Endometrium (tissue), 2 donors: ENCODE results near the gene TIPRL.
"Not testable (repeated sequence)": the region's sequence is repeated elsewhere in the genome, so short reads cannot be mapped to it uniquely, and the experiment has no call there.

Experiments used
- FAIRE-seq: peaks from 2 replicates; lab custom pipeline; 2012; peaks lifted over from hg19 to GRCh38; lab: Jason Lieb, UNC
- donor health status: control.
- donor health status: control.

The TIPRL gene

DNA sequence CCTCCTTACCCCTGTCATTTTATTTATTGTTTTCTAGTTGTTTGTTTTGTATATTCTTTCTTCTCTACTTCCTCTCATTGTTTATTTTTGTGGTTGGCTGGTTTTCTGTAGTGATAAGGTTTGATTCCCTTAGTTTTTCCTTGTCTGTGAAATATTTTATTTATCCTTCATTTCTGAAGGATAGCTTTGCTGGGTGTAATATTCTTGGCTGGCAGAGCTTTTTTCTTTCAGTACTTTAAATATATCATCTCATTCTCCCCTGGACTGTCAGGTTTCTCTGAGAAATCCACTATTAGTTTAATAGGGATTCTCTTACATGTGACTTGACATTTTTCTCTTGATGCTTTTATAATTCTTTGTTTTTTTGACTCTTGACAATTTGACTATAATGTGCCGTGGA is 18.8 kb upstream of the TIPRL start:
- no peak for FAIRE-seq

DNA sequence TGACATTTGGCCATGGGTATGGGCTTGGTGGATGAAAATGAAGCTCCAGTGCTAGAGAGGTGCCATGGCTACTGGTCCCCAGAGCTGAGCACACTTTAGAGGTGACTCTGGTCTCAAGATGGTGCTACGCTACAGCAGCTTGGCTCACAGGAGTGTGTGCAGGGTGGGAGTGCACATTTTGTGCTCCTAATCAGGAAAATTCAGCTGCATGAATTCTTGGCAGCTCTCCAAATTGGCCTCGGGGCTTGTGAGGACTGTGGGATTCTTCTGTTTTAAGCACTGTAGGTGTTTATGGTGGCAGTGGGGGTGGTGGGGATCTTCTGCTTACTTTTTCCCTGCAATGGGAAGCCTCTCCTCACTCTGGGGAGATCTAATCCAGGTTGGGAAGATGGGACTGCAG is 17.3 kb upstream of the TIPRL start:
- no peak for FAIRE-seq

DNA sequence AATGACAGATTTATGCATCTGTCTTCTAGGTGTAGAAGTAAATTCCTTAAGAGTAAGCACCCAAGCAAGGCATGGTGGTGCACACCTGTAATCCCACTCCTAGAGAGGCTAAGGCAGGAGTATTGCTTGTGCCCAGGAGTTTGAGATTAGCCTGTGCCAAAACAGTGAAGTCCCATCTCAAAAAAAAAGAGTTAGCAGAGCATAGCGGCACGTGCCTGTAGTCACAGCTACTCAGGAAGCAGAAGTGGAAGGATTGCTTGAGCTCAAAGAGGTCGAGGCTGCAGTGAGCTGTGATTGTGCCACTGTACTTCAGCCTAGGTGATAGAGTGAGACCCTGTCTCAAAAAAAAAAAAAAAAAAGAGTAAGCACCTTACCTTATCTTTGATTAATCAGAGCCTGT is 15.1 kb upstream of the TIPRL start:
- FAIRE-seq: no peak

DNA sequence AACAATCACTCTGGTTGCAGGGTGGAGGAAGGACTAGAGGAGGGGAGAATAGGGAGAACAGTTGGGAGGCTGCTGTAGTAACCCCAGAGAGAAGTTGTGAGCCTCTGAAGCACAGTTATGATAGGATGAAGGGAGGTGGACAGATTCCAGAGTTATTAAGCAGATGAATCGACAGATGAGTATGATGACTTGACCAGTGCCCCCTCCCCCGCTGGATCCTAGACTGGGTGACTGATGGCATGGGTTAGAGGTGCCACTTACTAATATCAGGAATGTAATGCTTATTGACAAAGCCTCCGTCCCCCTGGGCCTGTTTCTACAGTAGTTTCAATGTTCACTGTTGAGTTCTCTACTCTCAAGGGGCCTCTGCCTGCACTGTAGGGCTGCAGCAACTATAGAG is 14.0 kb upstream of the TIPRL start:
- no peak for FAIRE-seq

DNA sequence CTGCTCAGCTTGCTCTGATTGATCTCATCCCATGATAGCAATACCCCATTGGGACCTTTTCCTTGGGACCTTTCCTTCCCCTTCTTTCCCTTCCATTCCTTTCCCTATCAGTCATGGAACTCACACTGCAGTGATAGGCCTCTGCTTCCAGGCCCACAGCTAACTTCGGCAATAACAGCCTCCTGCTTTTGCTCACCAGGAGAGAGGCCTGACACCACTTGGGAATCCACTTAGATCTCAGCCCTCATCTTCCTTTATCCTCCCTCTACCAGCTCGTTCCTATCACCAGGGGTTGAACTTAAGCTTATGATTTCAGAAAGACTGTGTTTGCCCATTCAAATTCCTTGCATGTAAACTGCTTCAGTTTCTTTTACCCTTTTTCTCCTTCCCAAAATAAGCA is 11.0 kb upstream of the TIPRL start:
- no peak for FAIRE-seq

DNA sequence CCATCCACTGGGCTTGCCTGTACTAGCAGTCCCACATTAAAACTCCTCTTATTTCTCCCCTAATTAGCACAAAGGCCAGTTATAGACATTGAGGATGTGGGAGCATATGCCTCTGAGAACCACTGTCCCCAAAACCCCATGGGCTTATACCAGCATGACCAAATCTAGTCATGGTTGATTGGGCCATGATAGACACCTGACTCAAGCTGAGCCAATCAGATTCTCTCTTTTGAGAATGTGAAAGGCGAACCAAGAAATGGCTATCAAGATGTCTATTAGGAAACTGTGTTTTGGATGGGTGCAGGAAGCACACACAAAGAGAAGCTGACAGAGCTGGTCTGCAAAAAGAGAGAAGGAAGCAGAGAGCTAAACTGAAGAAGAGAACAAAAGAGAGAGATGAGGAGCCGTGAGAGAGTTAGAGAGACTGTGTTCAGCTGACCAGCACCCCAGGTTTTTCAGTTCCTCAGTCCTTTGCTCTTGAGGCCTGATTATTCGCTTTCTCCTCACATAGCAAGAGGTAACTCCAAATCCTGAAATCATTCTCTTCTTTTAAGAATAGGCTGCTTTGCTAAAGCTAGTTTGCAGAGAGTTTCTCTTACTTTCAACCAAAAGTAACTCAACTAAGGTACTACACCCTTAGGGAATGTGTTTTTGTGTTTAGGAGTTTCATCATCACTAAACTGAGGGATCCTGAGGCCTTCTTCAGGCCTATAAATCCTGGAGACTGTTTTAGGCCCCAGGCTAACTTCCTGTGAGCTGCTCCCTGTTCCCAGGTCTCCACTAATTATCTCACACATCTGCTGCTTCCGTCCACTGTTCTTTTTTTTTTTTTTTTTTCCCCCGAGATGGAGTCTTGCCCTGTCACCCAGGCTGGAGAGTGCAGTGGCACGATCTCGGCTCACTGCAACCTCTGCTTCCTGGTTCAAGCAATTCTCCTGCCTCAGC is 7.9 kb upstream of the TIPRL start:
- FAIRE-seq: no peak

DNA sequence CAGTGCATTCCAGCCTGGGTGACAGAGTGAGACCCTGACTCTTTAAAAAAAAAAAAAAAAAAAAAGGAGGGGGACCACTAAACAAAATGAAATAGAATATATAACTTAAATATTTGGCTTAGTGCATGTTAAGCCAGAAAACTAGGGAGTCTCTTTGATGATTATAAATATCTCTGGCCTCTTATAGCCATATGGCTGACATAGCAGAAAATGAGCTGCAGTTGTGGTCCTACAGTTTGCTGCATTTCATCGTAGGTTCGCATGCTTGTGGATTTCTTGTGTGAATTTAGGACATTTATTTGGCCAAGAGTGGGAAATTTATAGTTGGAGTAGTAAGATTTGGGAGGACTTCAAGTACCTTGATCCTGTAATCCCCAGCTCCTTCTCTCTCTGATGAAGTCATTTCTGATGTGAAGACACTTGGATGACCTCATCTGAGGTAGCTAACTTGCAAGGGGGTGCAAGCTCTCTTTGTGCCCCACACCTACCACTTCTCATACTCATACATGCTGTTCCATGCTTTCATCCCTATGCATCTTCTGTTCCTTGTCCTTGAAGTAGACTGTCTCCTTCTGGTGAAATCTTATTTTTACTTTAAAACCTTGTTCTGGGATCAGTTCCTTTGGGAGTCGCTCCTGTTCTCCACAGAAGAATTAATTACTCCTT is 6.4 kb upstream of the TIPRL start:
- no peak for FAIRE-seq

DNA sequence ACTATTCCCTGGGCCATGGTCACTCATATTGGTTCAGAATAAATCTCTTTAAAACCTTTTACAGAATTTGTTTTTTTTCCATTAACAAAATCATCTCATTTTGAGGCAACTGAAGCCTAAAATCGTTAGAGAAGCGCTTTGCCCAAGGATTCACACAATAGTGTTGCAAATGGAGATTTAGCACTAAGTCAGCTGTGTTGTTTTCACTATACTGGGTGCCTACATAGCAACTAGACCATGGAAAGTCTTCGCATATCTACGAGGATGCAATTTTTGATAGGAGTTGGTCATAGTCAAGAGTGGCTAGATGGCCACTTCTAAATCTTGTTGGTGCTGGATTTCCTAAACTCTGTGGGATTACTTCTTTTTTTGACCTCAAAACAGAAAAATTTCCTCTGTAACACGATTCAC is 530 bp upstream of the TIPRL start:
- no peak for FAIRE-seq

DNA sequence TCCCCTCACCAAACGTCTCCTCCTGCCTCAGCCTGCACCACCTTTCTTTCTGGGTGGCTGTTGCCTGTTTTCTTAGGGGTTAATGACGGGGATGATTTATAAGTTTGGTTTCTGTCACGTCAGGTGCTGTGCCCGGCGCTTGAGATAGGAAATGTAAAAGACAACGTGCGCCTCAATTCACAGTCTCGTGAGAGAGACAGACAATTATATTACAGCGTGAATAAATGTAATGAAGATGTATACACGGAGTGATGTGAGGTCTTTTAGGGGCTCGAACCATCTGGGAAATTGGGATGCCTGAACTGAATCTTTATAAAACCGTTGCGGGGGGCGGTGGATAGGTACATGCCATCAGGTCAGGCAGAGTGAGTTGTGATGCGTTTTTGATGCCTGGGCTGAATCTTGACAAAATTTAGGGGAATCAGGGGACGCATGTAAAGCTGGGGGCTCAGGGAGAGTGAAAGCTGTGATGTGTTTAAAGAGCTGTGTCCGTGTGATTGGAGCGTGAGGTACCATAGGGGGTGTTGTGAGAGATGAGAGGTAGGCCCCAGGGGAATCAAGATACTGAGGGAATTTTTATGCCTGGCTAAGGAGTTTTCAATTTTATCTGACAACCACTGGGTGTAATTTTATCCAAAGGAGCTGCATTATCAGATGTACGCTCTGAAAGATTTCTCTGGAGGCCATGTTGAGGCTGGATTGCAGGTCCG is 831 bp downstream of the TIPRL start:
- FAIRE-seq: no peak

DNA sequence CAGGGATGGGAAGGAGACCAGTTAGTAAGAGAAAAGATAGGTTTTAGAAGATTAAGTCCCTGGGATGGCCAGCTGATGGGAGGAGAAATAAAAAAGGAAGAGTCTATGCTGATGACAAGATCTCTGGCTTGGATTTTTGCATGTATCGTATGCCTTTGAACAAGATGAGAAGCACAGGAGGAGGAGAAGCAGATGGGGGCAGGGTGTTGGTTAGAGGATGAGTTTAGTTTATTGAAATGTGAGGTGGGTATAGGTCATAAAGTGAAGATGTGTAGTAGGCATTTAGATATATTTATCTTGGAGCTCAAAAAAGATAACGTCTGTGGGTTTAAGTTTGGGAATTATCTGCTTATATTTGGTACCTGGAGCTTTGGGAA is 1.4 kb downstream of the TIPRL start:
- FAIRE-seq: no peak

DNA sequence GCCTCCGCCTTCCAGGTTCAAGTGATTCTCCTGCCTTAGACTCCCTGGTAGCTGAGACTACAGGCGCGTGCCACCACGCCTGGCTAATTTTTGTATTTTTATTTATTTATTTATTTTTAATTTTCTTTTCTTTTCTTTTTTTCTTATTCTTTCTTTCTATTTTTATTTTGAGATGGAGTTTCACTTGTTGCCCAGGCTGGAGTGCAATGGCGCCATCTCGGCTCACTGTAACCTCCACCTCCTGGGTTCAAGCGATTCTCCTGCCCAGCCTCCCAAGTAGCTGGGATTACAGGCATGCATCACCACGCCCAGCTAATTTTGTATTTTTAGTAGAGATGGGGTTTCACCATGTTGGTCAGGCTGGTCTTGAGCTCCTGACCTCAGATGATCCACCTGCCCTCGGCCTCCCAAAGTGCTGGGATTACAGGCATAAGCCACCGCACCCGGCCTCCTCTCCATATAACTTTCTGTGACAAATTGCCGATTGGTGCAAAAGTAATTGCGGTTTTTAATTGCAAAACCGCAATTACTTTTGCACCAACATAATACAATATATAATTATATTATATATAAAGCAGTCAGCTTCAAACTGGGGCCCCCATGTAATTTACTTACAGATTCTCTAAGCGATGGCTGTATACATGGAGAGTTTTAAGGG is 2.4 kb downstream of the TIPRL start:
- FAIRE-seq: not testable (repeated sequence)

DNA sequence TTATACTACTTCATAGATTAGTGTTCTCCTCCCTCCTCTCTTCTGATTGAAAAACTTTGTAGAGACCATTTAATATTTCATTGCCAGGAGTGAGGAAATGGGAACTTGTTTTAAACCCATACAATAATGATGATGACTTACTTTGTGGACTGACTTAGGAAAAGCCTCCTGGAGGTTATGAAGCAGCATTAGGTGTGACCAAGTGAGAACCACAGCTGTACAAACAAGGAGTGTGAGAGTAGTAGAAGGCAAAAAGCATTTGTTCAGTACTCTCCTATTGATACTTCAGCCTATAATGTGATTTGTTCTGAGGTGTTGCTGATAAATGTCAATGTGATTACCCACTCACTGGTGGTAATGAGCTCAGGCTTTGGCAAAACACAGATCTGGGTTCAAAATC is 8.4 kb downstream of the TIPRL start:
- no peak for FAIRE-seq

DNA sequence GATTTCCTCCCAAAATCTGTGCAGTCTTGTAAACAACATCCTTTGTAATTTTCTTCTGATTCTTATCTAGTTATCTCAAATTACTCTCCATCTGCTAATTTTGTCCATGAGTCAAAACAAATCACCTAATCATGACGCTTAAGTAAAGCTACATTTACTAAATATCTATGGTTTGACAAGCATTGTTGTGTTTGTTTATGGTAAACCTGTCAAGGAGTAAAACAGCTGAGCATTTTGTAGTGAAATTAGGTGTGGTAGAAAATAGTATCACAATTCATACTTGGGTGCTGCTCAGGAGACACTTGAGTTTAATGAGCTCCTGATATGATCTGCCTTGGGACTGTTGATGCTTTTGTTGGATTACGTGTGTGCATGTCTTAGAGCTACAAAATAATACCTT is 11.6 kb downstream of the TIPRL start:
- peak; percentile 4 for FAIRE-seq

DNA sequence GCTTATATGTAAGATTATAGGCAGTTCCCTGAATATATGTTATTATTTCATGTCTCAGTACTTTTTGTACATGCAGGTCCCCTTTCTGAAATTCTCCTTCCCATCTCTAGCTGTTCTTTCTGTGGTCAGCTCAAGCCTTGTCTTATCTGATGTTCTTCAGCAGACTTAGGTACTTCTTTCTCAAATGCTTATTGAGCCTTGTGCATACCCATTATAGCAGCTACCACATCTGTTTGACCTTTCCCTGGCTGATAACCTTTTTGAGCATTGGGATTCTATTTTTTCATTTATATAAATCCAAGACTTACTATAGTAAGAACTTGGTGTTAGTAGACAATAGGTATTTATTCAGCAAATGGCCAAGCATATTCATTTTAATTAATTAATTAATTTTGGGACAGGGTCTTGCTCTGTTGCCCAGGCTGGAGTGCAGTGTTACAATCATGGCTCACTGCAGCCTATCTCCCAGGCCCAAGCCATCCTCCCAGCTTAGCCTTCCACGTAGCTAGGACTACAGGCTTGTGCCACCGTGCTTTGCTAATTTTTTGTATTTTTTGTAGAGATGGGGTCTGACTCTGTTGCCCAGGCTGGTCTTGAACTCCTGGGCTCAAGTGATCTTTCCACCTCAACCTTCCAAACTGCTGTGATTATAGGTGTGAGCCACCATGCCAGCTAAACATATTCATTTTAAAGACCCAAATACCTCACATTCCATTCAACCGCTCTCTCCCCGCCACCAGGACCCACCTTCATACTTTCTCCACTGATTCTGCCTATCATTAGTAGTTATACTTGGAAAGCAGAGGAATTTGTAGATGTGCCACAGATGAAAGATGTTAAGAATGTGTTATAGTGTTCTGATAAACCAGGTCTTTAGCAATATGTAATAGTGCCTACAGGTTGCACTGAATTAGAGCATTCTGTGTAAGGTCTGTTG is 16.7 kb downstream of the TIPRL start:
- FAIRE-seq: no peak

DNA sequence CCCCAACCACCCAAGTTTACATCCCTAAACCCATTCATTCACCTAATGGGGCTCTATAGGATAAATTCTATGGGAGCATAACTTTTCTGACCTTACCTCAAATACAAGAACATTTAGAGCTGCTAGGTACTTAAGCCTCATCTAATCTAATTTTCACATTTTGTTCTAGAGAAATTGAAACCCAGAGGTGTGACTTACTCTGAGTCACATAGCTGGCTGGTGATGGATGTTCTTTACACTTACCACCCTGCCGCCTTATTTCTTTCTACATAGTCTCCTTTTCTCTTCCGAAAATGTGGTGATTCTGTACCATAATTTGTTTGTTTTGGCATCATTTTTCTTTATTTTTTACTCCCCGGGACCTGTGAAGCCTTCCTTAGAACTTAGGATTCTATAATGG is 20.3 kb downstream of the TIPRL start:
- no peak for FAIRE-seq

DNA sequence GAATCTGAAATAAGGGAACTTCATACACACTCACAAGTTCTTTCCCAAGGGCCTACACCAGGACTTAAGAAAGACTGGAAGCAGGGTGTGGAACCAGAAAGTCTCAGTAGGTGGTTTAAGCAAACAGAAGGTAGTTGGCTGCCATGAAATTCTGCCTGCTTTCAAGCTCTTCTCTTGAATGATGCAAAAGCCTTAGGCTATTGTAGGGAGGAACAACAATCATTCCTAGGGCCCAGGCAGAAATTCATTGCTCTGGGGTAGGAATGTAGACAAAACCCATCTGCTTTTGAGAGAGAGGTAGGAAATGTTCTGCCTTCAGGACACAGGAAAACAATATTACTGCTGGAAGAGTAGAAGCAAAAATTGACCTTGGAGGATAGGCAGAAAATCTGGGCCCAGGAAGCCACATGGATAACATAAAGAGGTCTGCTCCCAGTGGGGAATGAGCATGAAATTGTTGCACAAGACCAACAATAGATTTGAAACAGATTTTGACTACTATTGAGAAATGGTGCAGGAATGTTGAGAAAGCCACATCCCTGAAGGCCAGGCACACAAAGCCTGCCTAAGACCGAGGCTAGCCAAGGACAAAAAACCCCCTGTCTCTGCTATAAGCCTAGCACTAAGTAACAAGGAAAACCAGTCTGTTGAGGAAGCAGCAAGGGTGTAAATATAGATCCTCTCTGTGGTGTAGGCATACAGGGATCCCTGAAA is 24.3 kb downstream of the TIPRL start:
- no peak for FAIRE-seq

DNA sequence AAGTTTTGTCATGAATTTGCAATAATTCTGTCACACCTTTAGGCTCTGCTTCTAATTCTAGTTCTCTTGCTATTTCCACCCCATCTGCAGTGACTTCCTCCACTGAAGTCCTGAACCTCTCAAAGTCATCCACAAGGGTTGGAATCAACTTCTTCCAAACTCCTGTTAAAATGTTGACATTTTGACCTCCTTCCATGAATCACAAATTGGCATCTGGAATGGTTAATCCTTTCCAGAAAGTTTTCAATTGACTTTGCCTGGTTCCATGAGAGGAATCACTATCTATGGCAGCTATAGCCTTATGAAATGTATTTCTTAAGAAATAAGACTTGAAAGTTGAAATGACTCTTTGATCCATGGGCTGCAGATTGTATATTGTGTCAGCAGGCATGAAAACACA is 27.3 kb downstream of the TIPRL start:
- FAIRE-seq: no peak

DNA sequence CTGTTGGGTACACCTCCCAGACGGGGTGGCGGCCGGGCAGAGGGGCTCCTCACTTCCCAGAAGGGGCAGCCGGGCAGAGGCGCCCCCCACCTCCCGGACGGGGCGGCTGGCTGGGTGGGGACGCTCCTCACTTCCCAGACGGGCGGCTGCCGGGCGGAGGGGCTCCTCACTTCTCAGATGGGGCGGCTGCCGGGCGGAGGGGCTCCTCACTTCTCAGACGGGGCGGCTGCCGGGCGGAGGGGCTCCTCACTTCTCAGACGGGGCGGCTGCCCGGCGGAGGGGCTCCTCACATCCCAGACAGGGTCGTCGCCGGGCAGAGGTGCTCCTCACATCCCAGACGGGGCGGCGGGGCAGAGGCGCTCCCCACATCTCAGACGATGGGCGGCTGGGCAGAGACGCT is 28.9 kb downstream of the TIPRL start:
- not testable (repeated sequence) for FAIRE-seq

DNA sequence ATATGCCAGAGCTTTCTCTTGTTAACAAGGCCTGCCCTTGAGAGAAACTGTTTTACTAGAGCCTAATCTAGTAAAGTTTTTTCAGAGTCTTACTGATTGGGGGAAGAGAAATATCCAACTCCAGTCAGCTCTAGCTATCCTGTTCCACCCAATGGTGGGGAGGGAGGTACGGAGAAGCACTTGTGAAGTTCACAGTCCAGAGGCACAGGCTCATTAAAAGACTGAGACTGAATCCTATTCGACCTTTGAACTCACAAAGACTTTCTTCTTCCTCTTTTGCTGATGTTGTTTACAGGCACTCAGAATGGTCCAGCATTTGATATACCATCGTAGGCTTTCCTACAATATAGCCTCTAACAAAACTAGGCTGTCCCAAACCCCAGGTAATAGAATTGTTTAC is 31.6 kb downstream of the TIPRL start:
- FAIRE-seq: no peak

DNA sequence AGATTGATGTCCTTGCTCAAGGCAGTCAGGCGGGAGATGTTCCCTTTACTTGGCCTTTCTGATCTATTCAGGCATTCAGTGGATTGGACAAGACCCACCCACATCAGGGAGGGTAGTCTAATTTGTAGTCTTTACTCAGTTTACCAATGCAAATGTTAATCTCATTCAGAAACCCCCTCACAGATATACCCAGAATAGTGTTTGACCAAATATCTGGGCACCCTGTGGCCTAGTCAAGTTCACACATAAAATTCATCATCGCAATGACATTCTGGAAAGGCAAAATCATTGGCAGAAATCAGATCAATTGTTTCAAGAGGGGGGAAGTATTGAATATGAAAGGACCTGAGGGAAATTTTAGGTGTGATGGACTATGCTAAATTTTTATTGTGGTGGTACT is 34.6 kb downstream of the TIPRL start:
- no peak for FAIRE-seq

DNA sequence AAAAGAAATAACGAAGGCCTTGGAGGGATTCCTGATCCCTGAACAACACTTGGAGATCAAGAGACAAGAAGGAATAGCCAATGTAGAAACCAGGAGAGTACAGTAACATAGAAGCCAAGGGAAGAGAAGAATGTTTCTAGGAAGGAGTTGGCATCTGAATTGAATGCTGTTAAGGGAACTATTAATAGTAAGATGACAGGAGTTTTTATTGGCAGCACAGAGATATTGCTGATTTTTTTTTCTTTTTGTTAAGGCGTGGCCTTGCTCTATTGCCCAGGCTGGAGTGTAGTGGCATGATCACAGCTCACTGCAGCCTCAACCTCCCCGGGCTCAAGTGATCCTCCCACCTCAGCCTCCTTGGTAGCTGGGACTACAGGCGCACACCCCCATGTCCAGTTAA is 37.4 kb downstream of the TIPRL start:
- no peak for FAIRE-seq
